H1 (cell line): Measurements from ENCODE around the gene DCTD. TPM values are rescaled to one million over a fixed set of nuclear protein-coding genes. Genes with fewer than 3 reads are reported as not detected.

ENCODE experiments used
- ASH2L ChIP-seq: fragments of 200-600, 300-600 bp; sonication (generic); IDR thresholded peaks from one replicate; pipeline ENCODE4 v1.7.1; 2017; ENCODE audit warnings: low read length
- BACH1 ChIP-seq: IDR thresholded peaks from 2 replicates; pipeline ENCODE4 v1.6.1; 2012; ENCODE audit warnings: low read length, improper control_type of control experiment
- CHD1 ChIP-seq: IDR thresholded peaks from 2 replicates; pipeline ENCODE4 v1.6.1; 2012; ENCODE audit warnings: low read depth, low read length, improper control_type of control experiment
- EGR1 ChIP-seq: IDR thresholded peaks from 2 replicates; pipeline ENCODE4 v1.6.1; 2011; ENCODE audit warnings: low read depth, low read length, borderline replicate concordance
- HDAC6 ChIP-seq: IDR thresholded peaks from one replicate; pipeline ENCODE4 v1.7.1; 2012; ENCODE audit warnings: low read depth, mild to moderate bottlenecking, inconsistent platforms, low read length, moderate library complexity
- KDM1A ChIP-seq: fragments of 200-600, 300-600 bp; sonication (generic); IDR thresholded peaks from 2 replicates; pipeline ENCODE4 v1.7.1; 2016; ENCODE audit warnings: mild to moderate bottlenecking, low read length, borderline replicate concordance
- KDM4A ChIP-seq: IDR thresholded peaks from one replicate; pipeline ENCODE4 v1.7.1; 2012; ENCODE audit warnings: low read depth, mild to moderate bottlenecking, moderate library complexity, low read length, inconsistent platforms; ENCODE audit not compliant: severe bottlenecking
- NANOG ChIP-seq: IDR thresholded peaks from 2 replicates; pipeline ENCODE4 v1.6.1; 2011; ENCODE audit warnings: low read length, low read depth, mild to moderate bottlenecking, inconsistent platforms; ENCODE audit not compliant: insufficient read depth, poor library complexity, severe bottlenecking
- PHF8 ChIP-seq: fragments of 200-600 bp; sonication (generic); conservative IDR thresholded peaks from 2 replicates; pipeline ENCODE4 v1.7.1; 2012; ENCODE audit warnings: low read depth, mild to moderate bottlenecking, inconsistent platforms, low read length, moderate library complexity
- POLR2AphosphoS5 ChIP-seq: IDR thresholded peaks from 2 replicates; pipeline ENCODE4 v1.6.1; 2011; ENCODE audit warnings: low read depth, low read length
- RBBP5 ChIP-seq: IDR thresholded peaks from 2 replicates; pipeline ENCODE4 v1.7.1; 2012; ENCODE audit warnings: low read depth, mild to moderate bottlenecking, inconsistent platforms, low read length, moderate library complexity, borderline replicate concordance
- SAP30 ChIP-seq: fragments of 300-600 bp; sonication (generic); IDR thresholded peaks from 2 replicates; pipeline ENCODE4 v1.7.1; 2012; ENCODE audit warnings: low read length, moderate library complexity, mild to moderate bottlenecking, inconsistent platforms; ENCODE audit not compliant: insufficient read depth, insufficient replicate concordance
- SIN3A ChIP-seq, 2 experiments: IDR thresholded peaks in 1 of 2; conservative IDR thresholded peaks in 1 of 2; 2 replicates each; pipeline ENCODE4 v1.6.1; 2011 to 2012; ENCODE audit warnings: low read length in 2 of 2, improper control_type of control experiment in 1 of 2, low read depth in 1 of 2, mild to moderate bottlenecking in 1 of 2
- SRF ChIP-seq: IDR thresholded peaks from 2 replicates; pipeline ENCODE4 v1.6.1; 2011; ENCODE audit warnings: mild to moderate bottlenecking, low read depth, low read length, moderate library complexity
- SUZ12 ChIP-seq: fragments of 200-600 bp; sonication (generic); IDR thresholded peaks from 2 replicates; pipeline ENCODE4 v1.6.1; 2012; ENCODE audit warnings: mild to moderate bottlenecking, inconsistent platforms, low read length, moderate library complexity, mixed read lengths
- TAF1 ChIP-seq: IDR thresholded peaks from 2 replicates; pipeline ENCODE4 v1.6.1; 2011; ENCODE audit warnings: mild to moderate bottlenecking, low read depth, low read length
- TEAD4 ChIP-seq: IDR thresholded peaks from 2 replicates; pipeline ENCODE4 v1.6.1; 2012; ENCODE audit warnings: low read depth, low read length, inconsistent platforms, mixed read lengths
- polyA plus RNA-seq, 7 experiments: library from polyadenylated mRNA; depleted of rRNA in 3 of 7; stranded (reverse) in 5 of 7; unstranded in 2 of 7; fragments of >200 nt in 5 of 7; fragments of 200-250 nt in 2 of 7; gene quantifications; 1 replicate in 5 of 7; 2 replicates in 1 of 7; 4 replicates in 1 of 7; pipeline versions ENCODE4 v1.2.1 to v1.2.3, GENCODE V29; 2011 to 2013; ENCODE audit warnings: missing spikeins in 2 of 7, mixed read lengths in 2 of 7
- total RNA-seq: library from RNA; stranded (reverse); fragmentation: NEBNext Ultra II Directional; extraction: Animal tissue kit (Norgen Biotek cat#: 25700); gene quantifications from 2 replicates; pipeline ENCODE4 v1.2.1, GENCODE V29; 2021
- TF ChIP-seq, protein P1 (sequence below): IDR thresholded peaks from 2 replicates; pipeline ENCODE4 v1.6.1; 2011; ENCODE audit warnings: low read length, improper control_type of control experiment
- TF ChIP-seq, protein P2 (sequence below): IDR thresholded peaks from 2 replicates; pipeline ENCODE4 v1.6.1; 2012; ENCODE audit warnings: inconsistent platforms
- TF ChIP-seq, protein P3 (sequence below): IDR thresholded peaks from 2 replicates; pipeline ENCODE4 v1.6.1; 2012; ENCODE audit warnings: inconsistent platforms

The DCTD gene
- total and polyA plus RNA-seq, 2 of the 8 experiments (the other 6 are each of a cell fraction or from before 2014, with no cell fraction given), result 60.2 to 69.5 TPM

DNA sequence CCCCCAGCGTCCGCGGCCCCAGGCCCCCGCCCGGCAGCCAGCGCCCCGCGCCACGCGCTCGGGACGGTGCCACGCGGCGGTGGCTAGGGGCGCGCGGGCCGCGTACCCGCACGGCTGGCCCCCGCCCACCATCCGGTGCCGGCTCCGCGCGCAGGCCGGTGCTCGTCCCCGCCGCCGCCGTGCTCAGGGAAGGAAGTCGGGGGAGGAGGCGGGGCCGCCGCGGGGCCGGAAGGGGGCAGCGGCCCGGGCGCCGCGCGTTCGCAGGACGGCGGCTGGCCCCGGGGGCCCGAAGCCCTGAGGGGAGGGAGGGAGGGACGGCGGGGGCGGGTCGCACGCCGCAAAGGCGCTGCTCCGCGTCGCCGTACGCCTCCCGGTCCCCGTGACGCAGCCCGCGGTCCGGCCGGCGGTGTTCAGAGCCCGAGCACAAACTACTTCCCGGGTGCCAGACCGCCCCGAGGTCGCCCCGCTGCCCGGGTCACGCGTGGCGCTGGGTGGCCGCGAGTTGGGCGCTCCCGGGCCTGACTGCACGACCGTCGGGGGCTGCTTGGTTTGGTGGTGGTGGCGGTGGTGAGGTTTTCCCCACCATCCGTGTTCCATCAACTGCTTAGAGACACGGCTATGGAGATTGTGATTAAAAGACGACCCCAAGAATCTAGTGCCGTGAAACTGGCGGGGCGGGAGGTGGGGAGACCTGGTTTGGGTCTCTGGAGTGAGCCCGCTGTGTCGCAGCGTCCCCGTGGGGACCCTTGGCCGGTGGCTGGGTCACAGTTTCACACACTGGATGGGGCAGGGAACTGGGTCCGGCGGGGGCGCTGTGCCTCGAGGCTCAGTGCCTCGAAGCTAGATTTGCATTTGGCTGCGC, at the start of gene DCTD (continued):
- TF ChIP-seq TEAD4 (no peak), POLR2AphosphoS5 (peak; percentile 10; the same call in 1 of the 2 replicates), KDM1A (peak; percentile 44; the same call in 1 of the 2 replicates), EGR1 (peak; percentile 53; the same call in 1 of the 2 replicates), SUZ12 (no peak; the same call in 1 of the 2 replicates), HDAC6 (no peak), ASH2L (peak; percentile 84), NANOG (no peak), KDM4A (peak; percentile 74), SRF (no peak), PHF8 (peak; percentile 30; the same call in 1 of the 2 replicates), TAF1 (no peak; the same call in 1 of the 2 replicates), BACH1 (peak; percentile 24; the same call in 1 of the 2 replicates), SIN3A (conservative IDR thresholded peaks at IDR 0.05 in 1 of 2, IDR thresholded peaks at IDR 0.05 in 1 of 2; ENCODE audit: low read depth in 1 of 2, low read length in 2 of 2) (peak; percentile 37 to 52; a peak in 2 of 4 replicates), SAP30 (no peak), CHD1 (no peak), RBBP5 (0 out of 2 replicates have a peak, but pooled peaks have one; percentile 52)
- TF ChIP-seq, protein P1, sequence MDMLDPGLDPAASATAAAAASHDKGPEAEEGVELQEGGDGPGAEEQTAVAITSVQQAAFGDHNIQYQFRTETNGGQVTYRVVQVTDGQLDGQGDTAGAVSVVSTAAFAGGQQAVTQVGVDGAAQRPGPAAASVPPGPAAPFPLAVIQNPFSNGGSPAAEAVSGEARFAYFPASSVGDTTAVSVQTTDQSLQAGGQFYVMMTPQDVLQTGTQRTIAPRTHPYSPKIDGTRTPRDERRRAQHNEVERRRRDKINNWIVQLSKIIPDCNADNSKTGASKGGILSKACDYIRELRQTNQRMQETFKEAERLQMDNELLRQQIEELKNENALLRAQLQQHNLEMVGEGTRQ, result no peak
- TF ChIP-seq, protein P2, sequence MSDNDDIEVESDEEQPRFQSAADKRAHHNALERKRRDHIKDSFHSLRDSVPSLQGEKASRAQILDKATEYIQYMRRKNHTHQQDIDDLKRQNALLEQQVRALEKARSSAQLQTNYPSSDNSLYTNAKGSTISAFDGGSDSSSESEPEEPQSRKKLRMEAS, result peak; percentile 85
- TF ChIP-seq, protein P3, sequence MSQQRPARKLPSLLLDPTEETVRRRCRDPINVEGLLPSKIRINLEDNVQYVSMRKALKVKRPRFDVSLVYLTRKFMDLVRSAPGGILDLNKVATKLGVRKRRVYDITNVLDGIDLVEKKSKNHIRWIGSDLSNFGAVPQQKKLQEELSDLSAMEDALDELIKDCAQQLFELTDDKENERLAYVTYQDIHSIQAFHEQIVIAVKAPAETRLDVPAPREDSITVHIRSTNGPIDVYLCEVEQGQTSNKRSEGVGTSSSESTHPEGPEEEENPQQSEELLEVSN, result peak; percentile 86
